Thoracic aorta (tissue), 2 donors: ENCODE measurements around the gene EMP3. TPM values are rescaled to one million over a fixed set of nuclear protein-coding genes. Genes with fewer than 3 reads are reported as not detected.
"Not testable (repeated sequence)": the region's sequence is repeated elsewhere in the genome, so short reads cannot be mapped to it uniquely, and the experiment has no call there.

Experiments
- ATAC-seq: fragments of 150-250 bp; one replicate; pipeline ENCODE4 v1.8.0; 2017; ENCODE audit warnings: low read depth; ENCODE audit not compliant: insufficient number of reproducible peaks, low FRiP score
- DNase-seq: peaks from one replicate; pipeline ENCODE4 v3.0.0-alpha.2; 2020; ENCODE audit warnings: low spot score
- H3K27ac ChIP-seq, 2 donors: fragments of 200-600 bp; sonication (generic); 1 replicate in 1 of 2; 2 replicates in 1 of 2; pipeline ENCODE4 v1.5.1; 2016; ENCODE audit warnings: mild to moderate bottlenecking in 2 of 2, moderate library complexity in 2 of 2
- H3K27me3 ChIP-seq: fragments of 200-600 bp; sonication (generic); replicated peaks from 2 replicates; pipeline ENCODE4 v1.6.0; 2016; ENCODE audit warnings: mild to moderate bottlenecking; ENCODE audit not compliant: insufficient read depth
- H3K36me3 ChIP-seq: fragments of 200-600 bp; sonication (generic); one replicate; pipeline ENCODE4 v1.5.1; 2016
- H3K4me1 ChIP-seq, 2 donors: fragments of 200-600 bp; sonication (generic); 1 replicate in 1 of 2; 2 replicates in 1 of 2; pipeline versions ENCODE4 v1.5.1 to v1.6.0; 2016; ENCODE audit warnings: low read depth in 2 of 2, mild to moderate bottlenecking in 1 of 2; ENCODE audit not compliant: control insufficient read depth in 1 of 2
- H3K4me3 ChIP-seq: fragments of 200-600 bp; sonication (generic); 2 replicates; pipeline ENCODE4 v1.5.1; 2016; ENCODE audit warnings: mild to moderate bottlenecking
- H3K9me3 ChIP-seq: fragments of 200-600 bp; sonication (generic); 2 replicates; pipeline ENCODE4 v1.5.1; 2016
- CTCF ChIP-seq: fragments of 200-600 bp; sonication (generic); IDR thresholded peaks from one replicate; pipeline ENCODE4 v1.5.1; 2019; ENCODE audit warnings: antibody characterized with exemption
- total RNA-seq, 2 donors: library from RNA; depleted of rRNA; stranded (reverse); fragments of >200 nt; gene quantifications; one replicate each; pipeline versions ENCODE4 v1.1.0 to v1.2.3, GENCODE V29; 2016

The EMP3 gene
- total RNA-seq, 2 donors from 2014 or later, result 61.7 to 95.7 TPM

- DNase-seq, result no peak
- ATAC-seq, result no peak
- H3K9me3 ChIP-seq, result no peaks in the 10 kb centered on the region
- H3K27me3 ChIP-seq, result no peaks in the 10 kb centered on the region
- H3K4me1 ChIP-seq, result peaks cover 0 to 4% of the 10 kb centered on the region in 2 donors
- no peak overlapping the region for H3K27ac ChIP-seq
- no peak overlapping the region for H3K4me3 ChIP-seq
- H3K36me3 ChIP-seq, result no peaks in the 10 kb centered on the region
- no peak for TF ChIP-seq CTCF
These were observed 40.2 kb downstream of the EMP3 start for GRCh38 chr19:48365602-48366001.

GRCh38 chr19:48367855-48368254 lies 42.5 kb downstream of the EMP3 start:
- no peak for TF ChIP-seq CTCF
- H3K27me3 ChIP-seq, result no peaks in the 10 kb centered on the region
- no peaks in the 10 kb centered on the region for H3K9me3 ChIP-seq
- no peak overlapping the region for H3K4me3 ChIP-seq
- no peak overlapping the region for H3K27ac ChIP-seq
- H3K4me1 ChIP-seq, result peaks cover 0 to 1% of the 10 kb centered on the region in 2 donors
- DNase-seq, result no peak
- H3K36me3 ChIP-seq, result no peaks in the 10 kb centered on the region
- no peak for ATAC-seq

GRCh38 chr19:48368936-48369335 lies 43.6 kb downstream of the EMP3 start:
- no peak overlapping the region for H3K27ac ChIP-seq
- ATAC-seq (no peak), DNase-seq (no peak)
- no peaks in the 10 kb centered on the region for H3K36me3 ChIP-seq
- H3K27me3 ChIP-seq, result no peaks in the 10 kb centered on the region
- no peaks in the 10 kb centered on the region for H3K4me1 ChIP-seq
- H3K4me3 ChIP-seq, result no peak overlapping the region
- no peaks in the 10 kb centered on the region for H3K9me3 ChIP-seq
- no peak for TF ChIP-seq CTCF

- no peak for TF ChIP-seq CTCF
- no peak overlapping the region for H3K4me3 ChIP-seq
- no peaks in the 10 kb centered on the region for H3K36me3 ChIP-seq
- no peak for DNase-seq
- H3K27ac ChIP-seq, result no peak overlapping the region
- no peak for ATAC-seq
- no peaks in the 10 kb centered on the region for H3K27me3 ChIP-seq
- H3K9me3 ChIP-seq, result no peaks in the 10 kb centered on the region
- H3K4me1 ChIP-seq, result no peaks in the 10 kb centered on the region
These were observed 45.6 kb downstream of the EMP3 start for GRCh38 chr19:48370955-48371354.

- no peak overlapping the region for H3K4me3 ChIP-seq
- no peak for TF ChIP-seq CTCF
- H3K4me1 ChIP-seq, result no peaks in the 10 kb centered on the region
- no peak for DNase-seq
- H3K36me3 ChIP-seq, result no peaks in the 10 kb centered on the region
- no peak for ATAC-seq
- no peaks in the 10 kb centered on the region for H3K9me3 ChIP-seq
- H3K27me3 ChIP-seq, result no peaks in the 10 kb centered on the region
- H3K27ac ChIP-seq, result no peak overlapping the region
These were observed 46.0 kb downstream of the EMP3 start for GRCh38 chr19:48371367-48371766.

- H3K4me1 ChIP-seq, DNase-seq, H3K27me3 ChIP-seq, ATAC-seq, H3K9me3 ChIP-seq, H3K4me3 ChIP-seq, H3K36me3 ChIP-seq, H3K27ac ChIP-seq: not testable (repeated sequence)
These were observed 46.4 kb downstream of the EMP3 start for GRCh38 chr19:48371771-48372170.
